HG03175 (cell line): ENCODE measurements around the gene OTULINL.

Experiments
- ATAC-seq: cut with Tn5 transposase; IDR thresholded peaks from one replicate; pipeline ENCODE4 v1.9.1; 2021; ENCODE audit warnings: mild to moderate bottlenecking, moderate library complexity; ENCODE audit not compliant: unreplicated experiment

Gene OTULINL

GRCh38 chr5:14599476-14600127 is 18.0 kb downstream of the OTULINL start:
- no peak for ATAC-seq

- no peak for ATAC-seq
These were observed 19.3 kb downstream of the OTULINL start for GRCh38 chr5:14600846-14601245.

GRCh38 chr5:14603141-14603540 is 21.5 kb downstream of the OTULINL start:
- ATAC-seq = no peak

- ATAC-seq = no peak
These were observed 25.5 kb downstream of the OTULINL start for GRCh38 chr5:14607104-14607503.

- ATAC-seq = no peak
These were observed 26.6 kb downstream of the OTULINL start for GRCh38 chr5:14608169-14608568.

- ATAC-seq = no peak
These were observed 30.1 kb downstream of the OTULINL start for GRCh38 chr5:14611737-14612136.

GRCh38 chr5:14614490-14614889 is 32.9 kb downstream of the OTULINL start:
- no peak for ATAC-seq

GRCh38 chr5:14615365-14615764 is 33.8 kb downstream of the OTULINL start:
- no peak for ATAC-seq

- no peak for ATAC-seq
These were observed 35.8 kb downstream of the OTULINL start for GRCh38 chr5:14617441-14617840.

- no peak for ATAC-seq
These were observed 45.7 kb downstream of the OTULINL start for GRCh38 chr5:14627270-14627669.

GRCh38 chr5:14628346-14628745 is 46.8 kb downstream of the OTULINL start:
- ATAC-seq = no peak

- ATAC-seq = no peak
These were observed 49.1 kb downstream of the OTULINL start for GRCh38 chr5:14630671-14631070.

GRCh38 chr5:14635656-14636055 is 54.1 kb downstream of the OTULINL start:
- no peak for ATAC-seq

- no peak for ATAC-seq
These were observed 59.2 kb downstream of the OTULINL start for GRCh38 chr5:14640765-14641164.

- ATAC-seq = no peak
These were observed 63.1 kb downstream of the OTULINL start for GRCh38 chr5:14644623-14645237.

- ATAC-seq = no peak
These were observed 68.5 kb downstream of the OTULINL start for GRCh38 chr5:14650052-14650451.

- ATAC-seq = no peak
These were observed 73.7 kb downstream of the OTULINL start for GRCh38 chr5:14655146-14655741.

- ATAC-seq = no peak
These were observed 75.3 kb downstream of the OTULINL start for GRCh38 chr5:14656898-14657297.

GRCh38 chr5:14659821-14660607 is 78.4 kb downstream of the OTULINL start:
- ATAC-seq = no peak

- ATAC-seq = no peak
These were observed 79.2 kb downstream of the OTULINL start for GRCh38 chr5:14660833-14661232.
